T-helper 17 cell (primary cell): ENCODE measurements around the gene SBDS. TPM values are rescaled to one million over a fixed set of nuclear protein-coding genes. Genes with fewer than 3 reads are reported as not detected.

Experiments used
- ATAC-seq: fragments of 150-1000 bp; cut with Tn5 transposase; 2 replicates; pipeline ENCODE4 v1.10.0; 2021; ENCODE audit warnings: mild to moderate bottlenecking, moderate library complexity
- DNase-seq, 3 donors: peaks; one replicate each; pipeline versions ENCODE4 v3.0.0 to v3.0.0-alpha.2; 2020 to 2021
- H3K9me3 ChIP-seq: one replicate; pipeline ENCODE4 v1.7.0; 2013; ENCODE audit warnings: low read length, mild to moderate bottlenecking; ENCODE audit not compliant: control insufficient read depth, poor library complexity, severe bottlenecking
- H3K27ac Mint-ChIP-seq: one replicate; pipeline ENCODE4 v1.8.0; 2022; ENCODE audit warnings: mild to moderate bottlenecking, moderate library complexity, mixed read lengths
- H3K27me3 Mint-ChIP-seq: one replicate; pipeline ENCODE4 v1.8.0; 2022; ENCODE audit warnings: mixed read lengths
- H3K36me3 Mint-ChIP-seq: one replicate; pipeline ENCODE4 v1.8.0; 2022; ENCODE audit warnings: low read depth, mixed read lengths
- H3K4me1 Mint-ChIP-seq: one replicate; pipeline ENCODE4 v1.8.0; 2022; ENCODE audit warnings: mild to moderate bottlenecking, mixed read lengths
- H3K4me3 Mint-ChIP-seq: one replicate; pipeline ENCODE4 v1.8.0; 2022; ENCODE audit warnings: mild to moderate bottlenecking, moderate library complexity, mixed read lengths
- total RNA-seq, 4 donors: library from RNA in 2 of 4; stranded (reverse) in 2 of 4; gene quantifications; one replicate each; pipeline ENCODE4 v1.2.3 and lab custom pipeline; 2022 to 2026

Gene SBDS
- total RNA-seq, 2 donors from 2014 or later, result 270 to 323 TPM

- DNase-seq (no peak), ATAC-seq (no peak)
- Mint-ChIP-seq H3K27ac (no peak overlapping the region), H3K36me3 (peaks cover 2% of the 10 kb centered on the region), H3K27me3 (no peaks in the 10 kb centered on the region), H3K4me1 (peaks cover 2% of the 10 kb centered on the region), H3K4me3 (no peak overlapping the region)
- H3K9me3 ChIP-seq, result no peaks in the 10 kb centered on the region
Measured at GRCh38 chr7:66950311-66950710, 45.1 kb downstream of the SBDS start.

GRCh38 chr7:66948480-66949109, 46.8 kb downstream of the SBDS start:
- Mint-ChIP-seq H3K27me3 (no peaks in the 10 kb centered on the region), H3K4me1 (peaks cover 6% of the 10 kb centered on the region), H3K36me3 (peaks cover 2% of the 10 kb centered on the region), H3K27ac (no peak overlapping the region), H3K4me3 (no peak overlapping the region)
- DNase-seq, result no peak
- H3K9me3 ChIP-seq, result no peaks in the 10 kb centered on the region
- no peak for ATAC-seq

- no peak for DNase-seq
- Mint-ChIP-seq H3K27ac (no peak overlapping the region), H3K36me3 (no peaks in the 10 kb centered on the region), H3K4me3 (no peak overlapping the region), H3K27me3 (no peaks in the 10 kb centered on the region), H3K4me1 (peaks cover 4% of the 10 kb centered on the region)
- H3K9me3 ChIP-seq, result no peaks in the 10 kb centered on the region
- no peak for ATAC-seq
Measured at GRCh38 chr7:66946545-66946944, 48.8 kb downstream of the SBDS start.

- DNase-seq (no peak), ATAC-seq (no peak)
- Mint-ChIP-seq H3K4me1 (peaks cover 30% of the 10 kb centered on the region), H3K27me3 (no peaks in the 10 kb centered on the region), H3K4me3 (no peak overlapping the region), H3K27ac (peak overlapping the region; percentile 14), H3K36me3 (peaks cover 5% of the 10 kb centered on the region)
- H3K9me3 ChIP-seq, result no peaks in the 10 kb centered on the region
Measured at GRCh38 chr7:66939325-66939724, 56.1 kb downstream of the SBDS start.

- H3K4me3 Mint-ChIP-seq, result no peak overlapping the region
- H3K9me3 ChIP-seq, result no peaks in the 10 kb centered on the region
- peak overlapping the region; percentile 0 for H3K27ac Mint-ChIP-seq
- H3K36me3 Mint-ChIP-seq, result peaks cover 7% of the 10 kb centered on the region
- ATAC-seq (no peak), DNase-seq (no peak)
- peaks cover 39% of the 10 kb centered on the region for H3K4me1 Mint-ChIP-seq
- no peaks in the 10 kb centered on the region for H3K27me3 Mint-ChIP-seq
Measured at GRCh38 chr7:66937940-66938339, 57.4 kb downstream of the SBDS start.

Other genes starting within 250 kb of the SBDS start
- gene TMEM248, start 74.4 kb downstream of the SBDS start, total RNA-seq, result 10 to 100 TPM; 73.7 to 87.4 TPM
- gene TYW1, start 1.2 kb upstream of the SBDS start, total RNA-seq, result 10 to 100 TPM; 21.4 to 23.0 TPM